SW 1271 (cell line): Measurements from ENCODE around the gene CHN1.

Experiments
- DNase-seq, 2 experiments: peaks; one replicate each; lab custom pipeline; 2025; lab: John Stamatoyannopoulos, UW

Gene CHN1

GRCh38 chr2:174870787-174871186 lies 134.4 kb downstream of the CHN1 start:
- no peak for DNase-seq

GRCh38 chr2:174868878-174869277 lies 136.3 kb downstream of the CHN1 start:
- DNase-seq = no peak

- DNase-seq = no peak
These were observed 138.8 kb downstream of the CHN1 start for GRCh38 chr2:174866421-174866820.

GRCh38 chr2:174863183-174863582 lies 142.0 kb downstream of the CHN1 start:
- DNase-seq = no peak

- no peak for DNase-seq
These were observed 145.5 kb downstream of the CHN1 start for GRCh38 chr2:174859563-174860169.

- DNase-seq = no peak
These were observed 146.4 kb downstream of the CHN1 start for GRCh38 chr2:174858745-174859144.

GRCh38 chr2:174856447-174856846 lies 148.7 kb downstream of the CHN1 start:
- DNase-seq = no peak

GRCh38 chr2:174846941-174847938 lies 157.9 kb downstream of the CHN1 start:
- peak in 1 of 2 experiments; percentile 39 for DNase-seq

GRCh38 chr2:174846218-174846617 lies 159.0 kb downstream of the CHN1 start:
- DNase-seq = no peak

- no peak for DNase-seq
These were observed 160.9 kb downstream of the CHN1 start for GRCh38 chr2:174844295-174844708.

- no peak for DNase-seq
These were observed 162.7 kb downstream of the CHN1 start for GRCh38 chr2:174842496-174842895.

- DNase-seq = no peak
These were observed 163.2 kb downstream of the CHN1 start for GRCh38 chr2:174841936-174842335.

- DNase-seq = no peak
These were observed 163.8 kb downstream of the CHN1 start for GRCh38 chr2:174841350-174841749.

GRCh38 chr2:174840436-174840835 lies 164.7 kb downstream of the CHN1 start:
- DNase-seq = no peak

- no peak for DNase-seq
These were observed 165.5 kb downstream of the CHN1 start for GRCh38 chr2:174839662-174840061.

GRCh38 chr2:174836995-174837390 lies 168.2 kb downstream of the CHN1 start:
- no peak for DNase-seq

- DNase-seq = peak in 1 of 2 experiments; percentile 45
These were observed 168.7 kb downstream of the CHN1 start for GRCh38 chr2:174836377-174836994.

GRCh38 chr2:174835797-174836255 lies 169.4 kb downstream of the CHN1 start:
- DNase-seq = no peak

- DNase-seq = no peak
These were observed 171.4 kb downstream of the CHN1 start for GRCh38 chr2:174833737-174834136.

GRCh38 chr2:174830561-174830960 lies 174.6 kb downstream of the CHN1 start:
- no peak for DNase-seq

GRCh38 chr2:174829550-174829949 lies 175.6 kb downstream of the CHN1 start:
- no peak for DNase-seq
